Keratinocyte (primary cell): Measurements from ENCODE around the gene FAM53A. TPM values are rescaled to one million over a fixed set of nuclear protein-coding genes. Genes with fewer than 3 reads are reported as not detected.

ENCODE experiments used
- DNase-seq: peaks from one replicate; pipeline ENCODE4 v3.0.0-alpha.2; 2011; ENCODE audit warnings: low read depth, missing footprints, low spot score
- FAIRE-seq: peaks from 2 replicates; lab custom pipeline; 2011; peaks lifted over from hg19 to GRCh38; lab: Jason Lieb, UNC
- H2AFZ ChIP-seq: 2 replicates; pipeline ENCODE4 v1.6.0; 2012; ENCODE audit warnings: low read length, control low read depth, inconsistent platforms; ENCODE audit not compliant: control insufficient read depth
- H3K27ac ChIP-seq: 2 replicates; pipeline ENCODE4 v1.5.1; 2011; ENCODE audit warnings: low read length; ENCODE audit not compliant: control insufficient read depth, insufficient read depth
- H3K27me3 ChIP-seq: 3 replicates; pipeline ENCODE4 v1.6.0; 2011; ENCODE audit warnings: low read length; ENCODE audit not compliant: control insufficient read depth, insufficient read depth; ENCODE audit errors: extremely low read depth
- H3K36me3 ChIP-seq, 2 experiments: 2 replicates in 1 of 2; 3 replicates in 1 of 2; pipeline ENCODE4 v1.5.1; 2011; ENCODE audit warnings: low read length in 2 of 2, mild to moderate bottlenecking in 1 of 2; ENCODE audit not compliant: control insufficient read depth in 2 of 2, insufficient read depth in 2 of 2; ENCODE audit errors: extremely low read depth in 1 of 2
- H3K4me1 ChIP-seq: 3 replicates; pipeline ENCODE4 v1.5.1; 2011; ENCODE audit warnings: low read length; ENCODE audit not compliant: control insufficient read depth, insufficient read depth; ENCODE audit errors: extremely low read depth
- H3K4me2 ChIP-seq: 3 replicates; pipeline ENCODE4 v1.6.0; 2011; ENCODE audit warnings: low read depth, low read length; ENCODE audit not compliant: control insufficient read depth, insufficient read depth; ENCODE audit errors: extremely low read depth
- H3K4me3 ChIP-seq, 3 experiments: fragments of 200-600 bp in 1 of 3; sonication (generic) in 1 of 3; 2 replicates in 2 of 3; 3 replicates in 1 of 3; pipeline ENCODE4 v1.5.1; 2011 to 2016; ENCODE audit warnings: low read length in 3 of 3, mild to moderate bottlenecking in 3 of 3, control low read depth in 2 of 3, inconsistent platforms in 1 of 3, low read depth in 1 of 3, mixed read lengths in 1 of 3, mixed run types in 1 of 3, moderate library complexity in 1 of 3; ENCODE audit not compliant: control insufficient read depth in 2 of 3, insufficient read depth in 2 of 3; ENCODE audit errors: extremely low read depth in 1 of 3
- H3K79me2 ChIP-seq: 2 replicates; pipeline ENCODE4 v1.6.0; 2012; ENCODE audit warnings: low read length; ENCODE audit not compliant: control insufficient read depth, insufficient read depth
- H3K9ac ChIP-seq: 3 replicates; pipeline ENCODE4 v1.6.0; 2011; ENCODE audit warnings: low read length; ENCODE audit not compliant: control insufficient read depth, insufficient read depth; ENCODE audit errors: extremely low read depth
- H3K9me1 ChIP-seq: 3 replicates; pipeline ENCODE4 v1.6.0; 2011; ENCODE audit warnings: low read length; ENCODE audit not compliant: control insufficient read depth, insufficient read depth; ENCODE audit errors: extremely low read depth
- H3K9me3 ChIP-seq: 2 replicates; pipeline ENCODE4 v1.5.1; 2012; ENCODE audit warnings: low read depth, low read length; ENCODE audit not compliant: control insufficient read depth
- H4K20me1 ChIP-seq: 3 replicates; pipeline ENCODE4 v1.6.0; 2011; ENCODE audit warnings: low read length; ENCODE audit not compliant: control insufficient read depth, insufficient read depth; ENCODE audit errors: extremely low read depth
- CTCF ChIP-seq, 3 experiments: IDR thresholded peaks in 1 of 3; conservative IDR thresholded peaks in 1 of 3; optimal IDR thresholded peaks in 1 of 3; 2 replicates in 2 of 3; 3 replicates in 1 of 3; pipeline versions ENCODE3 to v1.5.1; 2011; ENCODE audit warnings: low read length in 3 of 3, mild to moderate bottlenecking in 3 of 3, moderate library complexity in 2 of 3, control low read depth in 1 of 3, inconsistent platforms in 1 of 3; ENCODE audit not compliant: insufficient read depth in 2 of 3; ENCODE audit errors: extremely low read depth in 1 of 3
- EZH2 ChIP-seq: IDR thresholded peaks from one replicate; pipeline ENCODE4 v1.6.1; 2012; ENCODE audit warnings: inconsistent platforms, mild to moderate bottlenecking, low read length, moderate library complexity
- dilution Hi-C: fragments of 300-500 bp; cut with MboI; formaldehyde crosslinking; loops from one replicate; pipeline ENCODE4 v1.7.0; 2020; ENCODE audit warnings: low sequenced_read_pairs; ENCODE audit not compliant: extremely low pct_ligation_motif_present
- polyA plus RNA-seq, 5 experiments: library from polyadenylated mRNA; depleted of rRNA in 3 of 5; stranded (reverse) in 3 of 5; stranded (forward) in 1 of 5; unstranded in 1 of 5; fragments of >200 nt; gene quantifications; 1 replicate in 1 of 5; 2 replicates in 3 of 5; 3 replicates in 1 of 5; pipeline versions ENCODE4 v1.2.1 to v1.2.3, GENCODE V29; 2011 to 2012; ENCODE audit warnings: missing spikeins in 2 of 5, low read depth in 1 of 5, low replicate concordance in 1 of 5

FAM53A gene
- polyA plus RNA-seq, 1 donor (not counting 4 experiments of a cell fraction or from before 2014, with no cell fraction given) = 0.50 TPM

DNA sequence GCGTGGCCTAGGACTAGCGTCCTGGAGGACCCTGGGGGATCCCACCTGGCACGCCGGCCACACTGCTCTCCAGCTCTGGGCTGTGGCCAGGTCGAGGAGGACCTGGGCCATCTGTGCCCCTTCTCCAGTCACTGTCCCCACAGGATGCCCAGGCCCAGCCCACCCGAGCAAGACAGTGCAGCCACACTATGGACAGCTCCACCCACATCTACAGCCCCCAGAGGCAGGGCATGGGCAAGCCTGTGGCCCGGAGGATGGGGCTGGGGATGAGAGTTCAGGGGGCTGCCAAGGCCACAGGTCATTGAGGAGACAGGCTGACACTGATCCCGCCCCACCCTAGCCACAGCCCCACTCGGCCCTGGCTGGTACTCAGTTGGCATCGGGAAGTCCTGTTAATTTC, 30.3 kb downstream of the FAM53A start:
- TF ChIP-seq EZH2 = no peak
- no peak for TF ChIP-seq CTCF (optimal IDR thresholded peaks at IDR 0.05 in 1 of 3, IDR thresholded peaks at IDR 0.05 in 1 of 3, conservative IDR thresholded peaks at IDR 0.05 in 1 of 3; ENCODE audit: extremely low read depth in 1 of 3, insufficient read depth in 2 of 3, low read length in 3 of 3)
- dilution Hi-C loops = no loop called here

DNA sequence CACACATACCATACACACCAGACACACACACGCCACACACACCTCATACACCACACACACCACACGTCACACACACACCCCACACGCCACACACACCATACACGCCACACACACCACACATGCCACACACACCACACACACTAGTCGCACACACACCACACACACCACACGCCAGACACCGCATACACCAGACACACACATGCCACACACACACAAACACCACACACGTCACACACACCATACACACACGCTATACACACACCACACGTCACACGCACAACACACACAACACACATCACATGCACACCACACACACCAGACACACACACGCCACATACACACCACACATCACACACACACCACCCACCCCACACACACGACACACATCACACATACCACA, 32.0 kb downstream of the FAM53A start:
- Histone ChIP-seq H3K9me1 (no peaks in the 10 kb centered on the region), H4K20me1 (no peaks in the 10 kb centered on the region), H3K9ac (no peak overlapping the region), H3K4me2 (no peak overlapping the region), H3K4me1 (no peaks in the 10 kb centered on the region), H3K27me3 (no peaks in the 10 kb centered on the region), H3K79me2 (no peaks in the 10 kb centered on the region), H3K36me3 (no peaks in the 10 kb centered on the region), H3K27ac (no peak overlapping the region), H2AFZ (no peak overlapping the region), H3K9me3 (peaks cover 2% of the 10 kb centered on the region), H3K4me3 (no peak overlapping the region)
- dilution Hi-C loops = no loop called here
- TF ChIP-seq EZH2 = no peak
- no peak for TF ChIP-seq CTCF (optimal IDR thresholded peaks at IDR 0.05 in 1 of 3, IDR thresholded peaks at IDR 0.05 in 1 of 3, conservative IDR thresholded peaks at IDR 0.05 in 1 of 3; ENCODE audit: extremely low read depth in 1 of 3, insufficient read depth in 2 of 3, low read length in 3 of 3)
- DNase-seq = no peak
- FAIRE-seq = no peak

More for the DNA sequence above, 30.3 kb downstream of the FAM53A start:
- Histone ChIP-seq H3K9me3 (peaks cover 2% of the 10 kb centered on the region), H4K20me1 (no peaks in the 10 kb centered on the region), H3K4me1 (no peaks in the 10 kb centered on the region), H3K9ac (no peak overlapping the region), H3K4me3 (no peak overlapping the region), H2AFZ (no peak overlapping the region), H3K79me2 (no peaks in the 10 kb centered on the region), H3K27me3 (no peaks in the 10 kb centered on the region), H3K36me3 (no peaks in the 10 kb centered on the region), H3K4me2 (no peak overlapping the region), H3K9me1 (no peaks in the 10 kb centered on the region), H3K27ac (no peak overlapping the region)
- DNase-seq (no peak), FAIRE-seq (no peak)
